HG02571 (cell line): Measurements from ENCODE around the gene DLG5.

ENCODE experiments used
- ATAC-seq: cut with Tn5 transposase; IDR thresholded peaks from one replicate; pipeline ENCODE4 v1.9.1; 2021; ENCODE audit warnings: mild to moderate bottlenecking, moderate library complexity; ENCODE audit not compliant: unreplicated experiment

The DLG5 gene

GRCh38 chr10:77828377-77828776, 98.2 kb downstream of the DLG5 start:
- ATAC-seq, result no peak

GRCh38 chr10:77827366-77827765, 99.2 kb downstream of the DLG5 start:
- ATAC-seq, result no peak

GRCh38 chr10:77825965-77826364, 100.6 kb downstream of the DLG5 start:
- ATAC-seq, result no peak

- ATAC-seq, result no peak
Measured at GRCh38 chr10:77824908-77825307, 101.6 kb downstream of the DLG5 start.

- ATAC-seq, result no peak
Measured at GRCh38 chr10:77823811-77824542, 102.6 kb downstream of the DLG5 start.

GRCh38 chr10:77821551-77821950, 105.0 kb downstream of the DLG5 start:
- no peak for ATAC-seq

GRCh38 chr10:77821036-77821435, 105.5 kb downstream of the DLG5 start:
- no peak for ATAC-seq

GRCh38 chr10:77820349-77820748, 106.2 kb downstream of the DLG5 start:
- ATAC-seq, result no peak

- no peak for ATAC-seq
Measured at GRCh38 chr10:77819210-77820112, 107.1 kb downstream of the DLG5 start.

- ATAC-seq, result no peak
Measured at GRCh38 chr10:77818378-77818777, 108.2 kb downstream of the DLG5 start.

GRCh38 chr10:77817541-77817940, 109.0 kb downstream of the DLG5 start:
- no peak for ATAC-seq

GRCh38 chr10:77816311-77816710, 110.2 kb downstream of the DLG5 start:
- ATAC-seq, result no peak

GRCh38 chr10:77812741-77813140, 113.8 kb downstream of the DLG5 start:
- no peak for ATAC-seq

GRCh38 chr10:77811831-77812430, 114.6 kb downstream of the DLG5 start:
- no peak for ATAC-seq

GRCh38 chr10:77810446-77811335, 115.9 kb downstream of the DLG5 start:
- ATAC-seq, result no peak

- no peak for ATAC-seq
Measured at GRCh38 chr10:77809336-77809735, 117.2 kb downstream of the DLG5 start.

GRCh38 chr10:77807706-77808105, 118.8 kb downstream of the DLG5 start:
- no peak for ATAC-seq

GRCh38 chr10:77806511-77807157, 119.9 kb downstream of the DLG5 start:
- ATAC-seq, result no peak

GRCh38 chr10:77805676-77806075, 120.9 kb downstream of the DLG5 start:
- ATAC-seq, result no peak

- ATAC-seq, result no peak
Measured at GRCh38 chr10:77804371-77804770, 122.2 kb downstream of the DLG5 start.
